COLO668 (cell line): Measurements from ENCODE around the gene SMIM35.

Source experiments
- DNase-seq: peaks from one replicate; lab custom pipeline; 2025; ENCODE audit not compliant: unreplicated experiment; lab: John Stamatoyannopoulos, UW

The SMIM35 gene

DNA sequence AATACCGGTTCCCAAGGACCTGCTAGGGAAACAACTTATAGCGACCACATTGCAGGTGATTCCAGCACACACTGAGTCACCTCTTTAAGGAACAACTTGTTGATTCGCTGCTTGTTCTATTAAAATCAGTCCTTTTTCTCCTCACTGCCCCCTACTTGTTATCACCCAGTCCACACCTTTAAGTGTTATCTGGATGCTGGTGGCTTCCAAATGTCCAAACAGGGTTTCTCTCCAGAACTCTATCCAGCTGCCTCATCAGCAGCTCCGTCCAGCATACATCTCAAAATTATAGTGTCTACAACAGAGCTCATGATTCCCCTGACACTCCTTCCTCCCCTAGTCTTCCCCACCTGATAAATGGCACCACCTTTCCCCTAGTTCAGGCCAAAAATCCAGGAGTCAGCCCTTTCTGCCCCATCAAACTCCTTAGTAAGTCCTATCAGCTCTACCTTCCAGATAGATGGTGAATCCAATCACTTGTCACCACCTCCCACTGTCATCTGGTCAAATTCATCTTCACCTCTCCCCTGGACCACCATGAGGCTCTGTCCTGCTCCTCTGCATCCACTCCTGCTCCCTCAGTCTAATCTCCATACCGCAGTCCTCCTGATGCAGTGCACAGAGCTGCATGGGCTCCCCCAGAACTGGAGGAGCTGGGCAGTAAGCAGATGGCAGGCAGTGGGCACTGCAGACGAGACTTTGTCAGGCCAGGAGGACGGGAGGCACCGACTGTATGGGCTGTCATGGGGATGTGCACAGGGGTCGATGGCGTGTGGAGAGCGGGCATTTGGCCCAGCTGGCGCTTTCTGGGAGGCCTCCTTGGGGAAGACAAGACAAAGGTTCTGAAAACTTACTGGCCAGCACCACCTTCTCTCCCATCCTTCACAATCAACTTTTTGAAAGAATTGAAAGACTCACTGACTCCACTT is 81.3 kb downstream of the SMIM35 start:
- DNase-seq = no peak

GRCh38 chr11:118004543-118005223 is 82.1 kb downstream of the SMIM35 start:
- DNase-seq = no peak

DNA sequence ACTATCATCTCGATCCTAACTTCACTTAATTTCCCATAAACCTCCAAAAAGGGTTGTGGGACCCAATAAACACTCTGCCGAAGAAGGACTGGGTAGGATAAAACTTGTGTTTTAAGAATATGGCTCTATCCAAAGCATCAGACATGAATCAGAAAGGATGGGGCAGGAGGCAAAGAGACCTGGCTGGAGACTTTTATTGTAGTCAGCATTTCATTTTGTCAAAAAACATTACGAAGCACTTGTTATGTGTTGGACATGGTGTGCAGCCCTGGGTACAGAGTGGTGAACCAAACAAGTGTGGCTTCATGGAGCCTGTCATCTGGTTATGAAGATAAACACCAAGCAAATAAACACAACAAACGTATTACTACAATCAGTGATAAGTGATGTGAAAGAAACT is 83.3 kb downstream of the SMIM35 start:
- DNase-seq = no peak

DNA sequence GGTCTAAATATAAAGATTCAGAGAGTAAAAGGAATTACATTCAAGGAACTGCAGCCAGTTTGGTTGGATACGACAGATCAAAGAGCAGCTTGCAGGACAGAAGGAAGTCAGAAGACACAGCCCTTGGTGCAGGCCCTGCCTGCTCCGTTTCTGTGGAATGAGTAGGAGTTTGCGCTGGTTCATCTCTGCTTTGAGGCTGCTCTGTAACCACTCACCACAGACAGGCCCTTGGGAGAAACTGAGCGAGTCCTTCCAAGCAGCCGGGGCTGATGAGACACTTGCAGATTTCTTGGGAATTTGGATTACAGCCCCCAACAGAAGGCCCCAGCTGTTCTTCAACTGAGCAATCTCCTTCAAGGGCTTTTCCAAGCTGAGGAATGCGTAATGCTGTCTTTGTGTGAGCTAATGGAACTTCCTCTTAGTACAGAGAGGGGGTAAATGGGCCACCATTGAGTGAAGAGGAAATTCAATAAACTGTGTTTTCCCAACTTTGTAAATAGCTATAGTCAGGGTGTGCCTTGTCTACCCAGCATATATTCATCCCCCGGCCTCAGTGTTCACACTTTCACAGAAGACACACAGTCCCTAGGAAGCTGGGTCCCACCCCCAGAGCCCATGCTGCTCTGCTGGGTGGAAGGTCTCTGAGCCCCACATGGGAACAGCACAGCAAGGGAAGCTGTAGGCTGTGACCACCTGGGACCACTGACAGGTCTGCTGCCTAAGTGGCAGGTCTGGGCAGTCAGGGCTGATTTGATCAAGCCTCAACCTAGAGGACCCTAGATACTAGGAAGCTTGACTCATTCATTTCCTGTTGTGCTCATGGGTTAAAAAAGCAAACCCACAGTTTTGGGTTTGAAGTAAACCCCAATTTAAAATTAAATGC is 84.0 kb downstream of the SMIM35 start:
- DNase-seq = no peak

DNA sequence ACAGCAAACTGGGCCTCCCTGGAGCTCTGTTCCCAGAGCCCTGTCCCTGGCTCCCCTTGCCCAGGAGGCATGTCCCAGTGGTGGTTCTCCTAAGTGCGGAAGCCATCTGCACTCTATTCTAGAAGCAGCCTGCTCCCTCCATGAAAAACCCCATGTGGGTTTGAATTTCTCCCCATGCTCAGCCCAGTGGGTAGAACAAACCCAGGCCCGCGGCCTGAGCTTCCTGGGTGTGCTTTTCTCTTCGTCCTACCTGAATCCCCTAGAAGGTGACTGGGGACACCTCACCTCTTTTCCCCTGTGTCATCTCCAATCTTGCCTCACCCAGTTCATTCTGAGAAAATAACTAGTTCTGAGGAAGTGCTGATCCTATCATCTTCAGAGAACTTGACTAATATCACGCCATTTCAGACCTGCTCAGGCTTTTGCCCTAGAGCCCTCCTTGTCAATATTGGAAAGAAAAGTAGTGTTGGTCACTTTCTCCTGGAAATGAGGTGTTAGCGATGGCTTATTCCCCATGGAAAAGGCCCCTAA is 84.7 kb downstream of the SMIM35 start:
- no peak for DNase-seq

- no peak for DNase-seq
These were observed 85.2 kb downstream of the SMIM35 start for GRCh38 chr11:118001494-118001971.

- DNase-seq = no peak
These were observed 85.9 kb downstream of the SMIM35 start for GRCh38 chr11:118000850-118001228.

- no peak for DNase-seq
These were observed 86.5 kb downstream of the SMIM35 start for GRCh38 chr11:118000067-118000849.

GRCh38 chr11:117999354-117999993 is 87.3 kb downstream of the SMIM35 start:
- no peak for DNase-seq

- DNase-seq = no peak
These were observed 88.0 kb downstream of the SMIM35 start for GRCh38 chr11:117998664-117999353.

DNA sequence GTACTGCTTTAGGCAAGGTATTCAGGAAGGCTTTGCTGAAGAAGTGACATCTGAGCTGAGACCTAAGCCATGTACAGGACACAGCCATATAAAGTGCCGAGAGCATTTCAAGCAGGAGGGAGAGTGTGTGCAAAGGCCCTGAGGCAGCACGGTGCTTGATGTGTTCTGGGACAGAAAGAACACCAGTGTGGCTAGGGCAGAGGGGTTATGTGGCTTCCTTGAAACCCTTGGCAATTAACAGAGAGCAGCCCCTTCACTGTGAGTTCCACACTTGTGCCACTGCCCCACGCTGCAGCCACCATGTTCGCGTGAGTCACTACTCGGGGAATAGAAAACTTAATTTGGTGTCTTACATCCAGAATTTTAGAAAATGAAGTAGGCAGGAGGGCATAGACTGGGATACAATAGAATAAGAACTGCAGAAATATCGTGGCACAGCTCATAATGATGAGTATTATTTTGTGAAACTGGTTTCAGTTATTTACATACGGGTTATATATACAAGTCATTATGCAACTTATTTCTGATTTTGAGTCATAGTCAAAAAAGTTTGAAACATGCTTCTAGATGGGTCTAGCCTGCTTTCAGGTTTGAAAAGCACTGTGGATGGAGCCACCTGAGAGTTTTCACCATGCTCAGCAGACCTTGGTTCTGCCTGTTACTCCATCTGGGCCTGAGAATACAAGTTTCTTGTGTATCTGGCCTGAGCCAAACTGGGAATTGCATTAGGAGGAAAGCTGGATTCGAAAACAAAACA is 88.8 kb downstream of the SMIM35 start:
- no peak for DNase-seq

DNA sequence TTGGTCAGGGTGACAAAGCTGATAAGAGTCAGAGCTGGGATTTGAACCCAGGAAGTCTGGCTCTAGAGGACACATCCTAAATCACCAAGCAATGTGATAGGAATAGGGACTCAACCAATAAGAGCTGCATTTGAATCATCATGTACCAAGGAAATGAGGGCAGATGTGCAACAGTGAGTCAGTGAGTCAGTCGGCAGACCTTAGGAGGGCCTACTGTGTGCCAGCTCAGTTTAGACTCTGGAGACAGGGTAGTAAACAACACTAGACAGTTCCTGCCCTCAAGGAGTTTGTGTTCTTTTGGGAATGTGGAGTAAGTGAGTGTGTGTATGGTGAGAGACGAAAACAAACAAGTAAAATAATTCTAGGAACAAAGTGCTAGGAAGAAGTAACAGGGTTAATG is 89.4 kb downstream of the SMIM35 start:
- DNase-seq = no peak

DNA sequence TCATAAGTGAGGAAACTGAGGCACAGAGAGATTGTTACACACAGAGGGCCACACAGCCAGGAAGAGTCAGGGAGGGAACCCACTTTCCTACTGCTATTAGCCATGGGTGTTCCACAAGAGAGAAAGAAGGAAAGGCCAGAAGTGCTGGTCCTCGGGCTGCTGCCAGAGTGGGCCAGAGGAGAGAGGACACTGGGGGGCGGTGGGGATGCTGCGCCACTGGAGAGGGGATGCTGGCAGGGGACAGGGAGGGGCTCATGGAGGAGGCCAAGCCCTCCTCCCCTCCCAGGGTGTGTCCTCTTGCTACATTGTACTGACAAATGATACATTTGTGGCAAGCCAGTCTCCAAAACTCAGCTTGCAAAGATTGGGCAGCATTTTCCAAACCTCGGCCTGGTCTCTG is 90.7 kb downstream of the SMIM35 start:
- DNase-seq = no peak

DNA sequence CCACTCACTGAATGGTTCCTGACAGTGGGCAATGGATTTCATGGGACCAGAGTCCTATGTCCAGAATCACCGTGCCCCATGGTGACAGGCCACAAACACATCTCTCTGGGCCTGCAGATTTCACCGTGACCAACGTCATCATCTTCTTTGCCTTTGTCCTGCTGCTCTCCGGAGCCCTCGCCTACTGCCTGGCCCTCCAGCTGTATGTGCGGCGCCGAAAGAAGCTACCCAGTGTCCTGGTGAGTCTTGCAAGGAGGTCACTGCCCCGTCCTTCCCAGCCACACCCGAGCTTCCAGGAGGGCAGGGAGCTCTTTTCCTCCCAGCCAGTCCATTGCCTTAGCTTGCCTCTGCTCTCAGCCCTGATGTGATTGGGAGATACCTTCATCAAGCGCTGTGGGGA is 91.3 kb downstream of the SMIM35 start:
- DNase-seq = no peak

GRCh38 chr11:117993988-117994745 is 92.6 kb downstream of the SMIM35 start:
- no peak for DNase-seq

DNA sequence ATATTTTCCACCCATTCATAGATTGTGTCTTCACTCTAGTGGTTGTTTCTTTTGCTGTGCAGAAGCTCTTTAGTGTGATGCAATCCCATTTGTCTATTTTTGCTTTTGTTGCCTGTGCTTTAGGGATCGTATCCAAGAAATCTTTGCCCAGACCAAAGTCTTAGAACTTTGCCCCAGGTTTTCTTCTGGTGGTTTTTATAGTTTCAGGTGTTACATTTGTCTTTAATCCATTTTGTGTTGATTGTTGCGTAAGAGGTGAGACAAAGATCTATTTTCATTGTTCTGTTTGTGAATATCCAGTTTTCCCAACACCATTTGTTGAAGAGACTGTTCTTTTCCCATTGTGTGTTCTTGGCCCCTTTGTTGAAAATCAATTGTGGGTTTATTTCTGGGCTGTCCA is 94.1 kb downstream of the SMIM35 start:
- DNase-seq = no peak

GRCh38 chr11:117992136-117992535 is 94.6 kb downstream of the SMIM35 start:
- no peak for DNase-seq
